ENCODE measurements around the gene RPP25L. TPM values are rescaled to one million over a fixed set of nuclear protein-coding genes. Genes with fewer than 3 reads are reported as not detected.

The RPP25L gene
- total RNA-seq, 2 experiments from 2014 or later, result 25.7 to 27.0 TPM

DNA sequence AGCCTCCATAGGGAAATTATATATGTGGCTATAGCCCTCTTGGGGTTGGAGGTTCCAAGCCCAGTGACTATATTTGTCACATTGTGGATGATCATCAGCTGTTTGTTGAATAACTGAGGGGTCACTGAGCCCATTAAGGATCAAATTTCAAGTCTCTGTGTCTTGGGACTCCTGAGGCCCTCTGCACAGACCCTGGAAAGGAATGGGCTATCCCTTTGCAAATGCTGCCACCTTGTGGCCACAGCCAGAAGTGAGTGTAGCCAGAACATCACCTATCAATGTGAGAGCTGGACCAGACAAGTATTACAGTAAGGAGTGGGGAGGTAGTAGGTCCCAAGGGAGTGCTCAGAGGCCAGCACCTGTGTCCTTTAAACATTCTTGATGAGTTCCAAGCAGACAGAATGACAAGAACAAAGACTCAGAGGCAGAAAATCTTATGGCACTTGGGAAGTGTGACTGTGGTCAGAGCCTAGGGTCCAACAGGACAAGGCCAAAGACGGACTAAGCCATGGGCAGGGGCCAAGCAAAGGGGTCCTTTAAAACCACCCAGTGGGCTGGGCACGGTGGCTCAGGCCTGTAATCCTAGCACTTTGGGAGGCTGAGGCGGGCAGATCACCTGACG is 8.2 kb downstream of the RPP25L start:
- no peaks in the 10 kb centered on the region for H3K36me3 Mint-ChIP-seq (ENCODE audit: low read depth)
- CTCF ChIA-PET, result interaction anchor here (0.6 to 8.3 kb wide), 29 partner anchors 8 to 227 kb away, joined by 3 to 64 read pairs (median 4); partner anchors contain the start of genes DCTN3, GALT, RPP25L and SIGMAR1
- no peaks in the 10 kb centered on the region for H3K9me3 Mint-ChIP-seq
- intact Hi-C loops (cut with micrococcal nuclease), result loop anchor here (1.0 to 10.0 kb wide), 4 partner anchors 41 to 269 kb away; no protein-coding TSS in a partner anchor
- peak; percentile 89 for DNase-seq
- no peak overlapping the region for H3K27ac Mint-ChIP-seq
- H3K27me3 Mint-ChIP-seq (ENCODE audit: low read depth), result no peaks in the 10 kb centered on the region
- H3K4me3 Mint-ChIP-seq, result no peak overlapping the region
- H3K4me1 Mint-ChIP-seq (ENCODE audit: low read depth), result no peaks in the 10 kb centered on the region

DNA sequence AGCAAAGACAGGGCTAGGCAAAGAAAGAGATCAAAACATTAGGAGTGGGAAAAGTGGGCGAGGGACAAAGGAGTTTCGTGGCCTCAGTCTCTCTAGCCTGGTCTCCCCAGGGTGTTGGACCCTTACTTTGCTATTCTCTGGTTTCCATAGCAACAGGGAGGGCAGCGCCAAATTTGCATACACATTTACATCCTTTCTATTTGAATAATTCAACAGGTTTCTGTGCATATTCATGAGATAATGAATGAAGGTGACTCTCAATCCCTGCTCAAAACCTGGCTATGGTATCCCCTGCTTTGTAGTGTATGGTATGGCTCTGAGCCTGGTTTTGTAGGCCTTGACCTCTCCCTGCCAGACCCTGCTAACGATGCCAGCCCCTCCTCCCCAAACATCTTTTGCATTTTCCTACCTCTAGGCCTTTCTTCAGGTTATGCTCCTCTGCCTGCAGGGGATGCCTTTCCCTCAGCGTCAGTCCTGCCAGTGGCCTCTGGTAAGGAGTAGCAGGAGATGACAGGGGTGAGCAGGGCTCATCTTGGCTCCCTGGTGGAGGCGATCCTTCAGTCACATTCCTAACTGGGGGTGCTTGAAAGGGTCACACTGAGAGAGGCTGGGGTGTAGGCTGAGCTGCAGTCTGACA is 9.8 kb downstream of the RPP25L start:
- H3K27ac Mint-ChIP-seq, result no peak overlapping the region
- H3K27me3 Mint-ChIP-seq (ENCODE audit: low read depth), result no peaks in the 10 kb centered on the region
- no peaks in the 10 kb centered on the region for H3K4me1 Mint-ChIP-seq (ENCODE audit: low read depth)
- intact Hi-C loops (cut with micrococcal nuclease), result loop anchor here (10.0 kb wide), 1 partner anchor 267 kb away; no protein-coding TSS in a partner anchor
- no peak overlapping the region for H3K4me3 Mint-ChIP-seq
- no peaks in the 10 kb centered on the region for H3K36me3 Mint-ChIP-seq (ENCODE audit: low read depth)
- no peaks in the 10 kb centered on the region for H3K9me3 Mint-ChIP-seq
- CTCF ChIA-PET, result interaction anchor here (0.5 to 8.3 kb wide), 14 partner anchors 8 to 379 kb away, joined by 3 to 64 read pairs (median 8); partner anchors contain the start of genes DCTN3, RPP25L and SIGMAR1
- no peak for DNase-seq

DNA sequence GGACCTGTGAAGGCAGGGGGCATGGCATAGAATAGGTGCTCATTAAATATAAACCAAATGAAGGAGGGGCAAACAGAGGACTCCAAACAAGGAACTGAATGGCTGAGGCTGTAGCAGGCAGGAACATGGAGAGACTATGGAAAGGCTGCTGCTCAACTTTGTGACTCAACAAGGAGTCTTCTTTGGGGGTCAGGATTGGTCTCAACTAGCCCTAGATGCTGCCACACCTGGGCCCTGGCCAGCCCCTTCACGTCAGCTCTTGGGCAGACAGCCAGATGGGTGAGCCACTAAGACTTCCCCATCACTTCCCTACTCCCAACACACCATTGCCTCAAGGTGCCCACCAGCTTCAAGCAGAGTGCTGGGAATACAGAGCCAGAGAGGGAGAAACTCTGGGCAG is 11.0 kb downstream of the RPP25L start:
- Mint-ChIP-seq H3K9me3 (no peaks in the 10 kb centered on the region), H3K4me1 (ENCODE audit: low read depth) (no peaks in the 10 kb centered on the region), H3K27ac (no peak overlapping the region), H3K36me3 (ENCODE audit: low read depth) (no peaks in the 10 kb centered on the region), H3K4me3 (no peak overlapping the region), H3K27me3 (ENCODE audit: low read depth) (peaks cover 8% of the 10 kb centered on the region)
- intact Hi-C loops (cut with micrococcal nuclease), result loop anchor here (10.0 kb wide), 1 partner anchor 266 kb away; no protein-coding TSS in a partner anchor
- no peak for DNase-seq
- CTCF ChIA-PET, result interaction anchor here (0.7 to 1.7 kb wide), 3 partner anchors 8 to 161 kb away, joined by 3 to 12 read pairs (median 5); no protein-coding TSS in a partner anchor

DNA sequence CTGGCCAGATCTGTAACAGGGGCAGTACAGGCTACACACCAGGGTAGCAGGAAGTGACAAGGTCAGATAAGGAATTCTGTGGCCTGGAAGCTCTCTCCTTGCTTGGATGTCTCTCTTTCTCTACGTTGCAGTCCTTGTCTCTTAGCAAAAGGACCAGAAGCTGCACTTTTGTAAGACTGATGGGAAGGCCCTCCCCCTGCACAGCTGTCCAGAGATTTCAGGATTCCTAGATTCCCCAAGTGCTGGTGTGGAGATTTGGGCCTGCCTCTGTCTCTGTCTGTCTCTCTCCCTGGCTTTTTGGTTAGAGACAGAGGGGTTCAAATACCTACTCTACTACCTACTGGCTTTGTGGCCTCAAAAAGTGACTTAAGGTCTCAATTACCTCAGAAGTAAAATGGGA is 12.4 kb downstream of the RPP25L start:
- CTCF ChIA-PET, result interaction anchor here (1.7 to 2.1 kb wide), 2 partner anchors 8 to 52 kb away, joined by 8 to 12 read pairs; no protein-coding TSS in a partner anchor
- intact Hi-C loops (cut with micrococcal nuclease), result no loop called here
- no peak for DNase-seq
- Mint-ChIP-seq H3K27ac (no peak overlapping the region), H3K9me3 (no peaks in the 10 kb centered on the region), H3K36me3 (ENCODE audit: low read depth) (no peaks in the 10 kb centered on the region), H3K27me3 (ENCODE audit: low read depth) (peaks cover 11% of the 10 kb centered on the region), H3K4me3 (no peak overlapping the region), H3K4me1 (ENCODE audit: low read depth) (no peaks in the 10 kb centered on the region)

GRCh38 chr9:34594177-34594576 is 17.7 kb downstream of the RPP25L start:
- Mint-ChIP-seq H3K4me3 (no peak overlapping the region), H3K4me1 (ENCODE audit: low read depth) (peaks cover 17% of the 10 kb centered on the region), H3K9me3 (no peaks in the 10 kb centered on the region), H3K27ac (no peak overlapping the region), H3K36me3 (ENCODE audit: low read depth) (no peaks in the 10 kb centered on the region), H3K27me3 (ENCODE audit: low read depth) (peaks cover 44% of the 10 kb centered on the region)
- CTCF ChIA-PET, result interaction anchor here (0.6 to 2.5 kb wide), 6 partner anchors 8 to 108 kb away, joined by 3 to 17 read pairs (median 4); no protein-coding TSS in a partner anchor
- intact Hi-C loops (cut with micrococcal nuclease), result loop anchor here (5.0 kb wide), 1 partner anchor 92 kb away; no protein-coding TSS in a partner anchor
- DNase-seq, result no peak

DNA sequence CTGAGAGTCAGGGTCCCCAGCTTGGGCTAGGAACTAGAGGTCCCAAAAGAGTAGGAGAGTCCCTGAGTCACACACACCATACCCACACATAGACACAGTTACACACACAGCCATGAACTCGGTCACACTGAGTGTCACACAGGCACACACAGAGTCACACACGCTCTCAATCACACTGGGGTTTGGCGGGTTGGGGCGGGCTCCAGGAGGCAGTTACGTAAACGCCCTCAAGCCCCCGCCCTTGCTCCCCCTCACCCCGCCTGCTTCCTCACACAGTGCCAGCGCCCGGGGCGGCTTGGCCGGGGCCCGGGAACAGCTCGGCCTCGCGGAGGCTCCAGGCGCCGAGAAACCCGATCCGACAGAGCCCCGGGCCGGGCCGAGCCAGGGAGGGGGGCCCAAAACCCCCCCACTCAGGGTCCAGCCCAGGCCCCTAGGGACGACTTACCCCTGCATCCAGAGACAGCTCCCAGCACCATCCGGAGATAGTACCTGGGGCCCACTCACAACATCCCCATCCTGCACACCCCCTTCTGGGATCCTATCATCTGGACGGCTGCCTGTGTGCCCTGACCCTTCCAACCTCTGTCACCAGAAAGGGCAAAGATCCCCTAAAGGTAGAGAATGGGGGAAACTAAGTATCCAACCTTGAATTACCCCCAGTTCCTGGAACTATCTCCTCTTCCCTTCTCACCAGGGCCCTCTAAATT is 18.8 kb downstream of the RPP25L start:
- Mint-ChIP-seq H3K36me3 (ENCODE audit: low read depth) (no peaks in the 10 kb centered on the region), H3K4me3 (no peak overlapping the region)

GRCh38 chr9:34591917-34592866 is 19.7 kb downstream of the RPP25L start:
- no peaks in the 10 kb centered on the region for H3K9me3 Mint-ChIP-seq
- no peak for DNase-seq
- H3K4me1 Mint-ChIP-seq (ENCODE audit: low read depth), result peaks cover 22% of the 10 kb centered on the region
- H3K36me3 Mint-ChIP-seq (ENCODE audit: low read depth), result no peaks in the 10 kb centered on the region
- no peak overlapping the region for H3K4me3 Mint-ChIP-seq
- peaks cover 64% of the 10 kb centered on the region for H3K27me3 Mint-ChIP-seq (ENCODE audit: low read depth)
- intact Hi-C loops (cut with micrococcal nuclease), result loop anchor here (1.0 to 5.0 kb wide), 6 partner anchors 30 to 189 kb away; no protein-coding TSS in a partner anchor
- H3K27ac Mint-ChIP-seq, result no peak overlapping the region
- CTCF ChIA-PET, result interaction anchor here (0.5 to 3.2 kb wide), 31 partner anchors 8 to 261 kb away, joined by 3 to 26 read pairs (median 4); partner anchors contain the start of genes DCTN3, MYORG and RPP25L

More for the DNA sequence above, 18.8 kb downstream of the RPP25L start:
- H3K27me3 Mint-ChIP-seq (ENCODE audit: low read depth), result peaks cover 55% of the 10 kb centered on the region
- CTCF ChIA-PET, result interaction anchor here (0.5 to 3.2 kb wide), 13 partner anchors 10 to 216 kb away, joined by 3 to 26 read pairs (median 4); partner anchors contain the start of gene MYORG
- peaks cover 22% of the 10 kb centered on the region for H3K4me1 Mint-ChIP-seq (ENCODE audit: low read depth)
- no peak for DNase-seq
- H3K9me3 Mint-ChIP-seq, result no peaks in the 10 kb centered on the region
- H3K27ac Mint-ChIP-seq, result no peak overlapping the region
- intact Hi-C loops (cut with micrococcal nuclease), result loop anchor here (5.0 kb wide), 1 partner anchor 91 kb away; no protein-coding TSS in a partner anchor

- intact Hi-C loops (cut with micrococcal nuclease), result loop anchor here (1.0 to 5.0 kb wide), 6 partner anchors 29 to 188 kb away; no protein-coding TSS in a partner anchor
- Mint-ChIP-seq H3K27me3 (ENCODE audit: low read depth) (peaks cover 68% of the 10 kb centered on the region), H3K27ac (no peak overlapping the region), H3K36me3 (ENCODE audit: low read depth) (no peaks in the 10 kb centered on the region), H3K4me3 (peak overlapping the region; percentile 58), H3K4me1 (ENCODE audit: low read depth) (peaks cover 22% of the 10 kb centered on the region), H3K9me3 (no peaks in the 10 kb centered on the region)
- CTCF ChIA-PET, result interaction anchor here (0.6 to 3.2 kb wide), 31 partner anchors 8 to 1557 kb away, joined by 3 to 26 read pairs (median 4); partner anchors contain the start of genes DCTN3, MYORG and RPP25L
- DNase-seq, result peak; percentile 83
These were observed 20.5 kb downstream of the RPP25L start for GRCh38 chr9:34591248-34591916.

- H3K4me3 Mint-ChIP-seq, result peak overlapping the region; percentile 58
- H3K4me1 Mint-ChIP-seq (ENCODE audit: low read depth), result peaks cover 22% of the 10 kb centered on the region
- CTCF ChIA-PET, result interaction anchor here (0.6 to 3.2 kb wide), 18 partner anchors 7 to 1556 kb away, joined by 3 to 26 read pairs (median 8); partner anchors contain the start of genes DCTN3 and RPP25L
- peaks cover 70% of the 10 kb centered on the region for H3K27me3 Mint-ChIP-seq (ENCODE audit: low read depth)
- DNase-seq, result peak; percentile 20
- H3K9me3 Mint-ChIP-seq, result no peaks in the 10 kb centered on the region
- intact Hi-C loops (cut with micrococcal nuclease), result loop anchor here (1.0 to 5.0 kb wide), 6 partner anchors 28 to 187 kb away; no protein-coding TSS in a partner anchor
- no peaks in the 10 kb centered on the region for H3K36me3 Mint-ChIP-seq (ENCODE audit: low read depth)
- H3K27ac Mint-ChIP-seq, result no peak overlapping the region
These were observed 21.3 kb downstream of the RPP25L start for GRCh38 chr9:34590381-34591247.

All from activated naive CD4-positive, alpha-beta T cell treated with anti-CD3 and anti-CD28 coated beads for 36 hours (primary cell).